Karpas-422 (cell line): ENCODE results near the gene NCMAP. TPM values are rescaled to one million over a fixed set of nuclear protein-coding genes. Genes with fewer than 3 reads are reported as not detected.

ENCODE experiments used
- DNase-seq: peaks from one replicate; pipeline ENCODE4 v3.0.0-alpha.2; 2015
- H2AFZ ChIP-seq: fragments of 200-600 bp; sonication (generic); 2 replicates; pipeline ENCODE4 v1.6.1; 2014; ENCODE audit warnings: antibody characterized with exemption, low read length, mixed read lengths
- H3K27ac ChIP-seq: fragments of 200-600 bp; sonication (generic); 2 replicates; pipeline ENCODE4 v1.5.1; 2014; ENCODE audit warnings: mild to moderate bottlenecking, low read length, moderate library complexity
- H3K27me3 ChIP-seq: fragments of 200-600 bp; sonication (generic); 2 replicates; pipeline ENCODE4 v1.6.1; 2014; ENCODE audit warnings: low read length, mixed read lengths
- H3K36me3 ChIP-seq: fragments of 200-600 bp; sonication (generic); 2 replicates; pipeline ENCODE4 v1.6.1; 2014; ENCODE audit warnings: low read length, mixed read lengths; ENCODE audit not compliant: insufficient read depth
- H3K4me1 ChIP-seq: fragments of 200-600 bp; sonication (generic); 2 replicates; pipeline ENCODE4 v1.6.1; 2014; ENCODE audit warnings: mild to moderate bottlenecking, low read length, mixed read lengths
- H3K4me2 ChIP-seq: fragments of 200-600 bp; sonication (generic); 2 replicates; pipeline ENCODE4 v1.6.1; 2014; ENCODE audit warnings: low read length, low read depth, mild to moderate bottlenecking; ENCODE audit not compliant: poor library complexity, severe bottlenecking
- H3K4me3 ChIP-seq: fragments of 200-600 bp; sonication (generic); 2 replicates; pipeline ENCODE4 v1.5.1; 2014; ENCODE audit warnings: mild to moderate bottlenecking, antibody characterized with exemption, low read length, mixed read lengths
- H3K79me2 ChIP-seq: fragments of 200-600 bp; sonication (generic); 2 replicates; pipeline ENCODE4 v1.6.1; 2014; ENCODE audit warnings: mild to moderate bottlenecking, low read length, mixed read lengths
- H3K9ac ChIP-seq: fragments of 200-600 bp; sonication (generic); 2 replicates; pipeline ENCODE4 v1.6.0; 2014; ENCODE audit warnings: low read length
- H3K9me2 ChIP-seq: fragments of 200-600 bp; sonication (generic), shearing (Covaris generic); replicated peaks from 2 replicates; pipeline ENCODE4 v1.6.0; 2014; ENCODE audit warnings: mild to moderate bottlenecking, low read length, moderate library complexity; ENCODE audit not compliant: insufficient read depth
- H3K9me3 ChIP-seq: fragments of 300-700, 200-600 bp; sonication (generic); 2 replicates; pipeline ENCODE4 v1.6.1; 2014; ENCODE audit warnings: low read length, mixed read lengths
- H4K20me1 ChIP-seq: fragments of 200-600 bp; sonication (generic); 2 replicates; pipeline ENCODE4 v1.6.1; 2014; ENCODE audit warnings: mild to moderate bottlenecking, antibody characterized with exemption, low read length, low read depth; ENCODE audit not compliant: insufficient read depth
- total RNA-seq: library from RNA; depleted of rRNA; stranded (reverse); fragments of >200 nt; shearing (Covaris generic); gene quantifications from 2 replicates; pipeline ENCODE4 v1.2.3, GENCODE V29; 2014; ENCODE audit warnings: low replicate concordance

Gene NCMAP
- total RNA-seq, 1 experiment from 2014 or later: not detected

- no peak overlapping the region for H3K4me3 ChIP-seq
- H3K4me2 ChIP-seq: no peak overlapping the region
- no peak overlapping the region for H2AFZ ChIP-seq
- H3K9me2 ChIP-seq: no peaks in the 10 kb centered on the region
- no peak overlapping the region for H3K27ac ChIP-seq
- H3K9me3 ChIP-seq: no peaks in the 10 kb centered on the region
- H3K36me3 ChIP-seq: no peaks in the 10 kb centered on the region
- 0 out of 2 replicates have a peak, but pooled peaks cover 3% of the 10 kb centered on the region for H3K27me3 ChIP-seq
- no peaks in the 10 kb centered on the region for H3K79me2 ChIP-seq
- no peaks in the 10 kb centered on the region for H3K4me1 ChIP-seq
- no peaks in the 10 kb centered on the region for H4K20me1 ChIP-seq
- no peak overlapping the region for H3K9ac ChIP-seq
- DNase-seq: peak; percentile 87
Observed at GRCh38 chr1:24586970-24587820, 31.3 kb downstream of the NCMAP start.

DNA sequence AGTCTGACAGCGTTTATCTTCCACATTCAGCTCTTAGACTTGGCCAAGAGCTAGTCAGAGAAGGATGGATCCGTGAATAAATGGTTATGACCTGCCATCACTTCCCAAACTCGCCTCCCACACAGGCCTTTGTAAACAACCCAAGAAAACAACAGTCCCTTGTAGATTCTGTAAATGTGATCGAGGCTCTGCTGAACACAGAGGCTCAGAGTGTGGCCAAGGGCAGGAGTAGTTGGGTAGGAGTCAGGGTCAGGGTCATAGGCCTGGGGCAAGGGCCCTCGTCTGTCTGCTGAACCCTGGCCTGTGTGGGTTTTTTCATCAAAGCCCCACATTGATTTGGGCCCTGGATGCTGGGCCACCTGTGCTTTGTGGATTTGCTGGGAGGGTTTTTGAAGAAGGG, 32.7 kb downstream of the NCMAP start:
- Histone ChIP-seq H4K20me1 (no peaks in the 10 kb centered on the region), H3K36me3 (no peaks in the 10 kb centered on the region), H3K27me3 (0 out of 2 replicates have a peak, but pooled peaks cover 3% of the 10 kb centered on the region), H3K9me2 (no peaks in the 10 kb centered on the region), H3K4me3 (no peak overlapping the region), H3K79me2 (no peaks in the 10 kb centered on the region), H2AFZ (no peak overlapping the region), H3K4me2 (no peak overlapping the region), H3K27ac (no peak overlapping the region), H3K9ac (no peak overlapping the region), H3K9me3 (no peaks in the 10 kb centered on the region), H3K4me1 (no peaks in the 10 kb centered on the region)
- DNase-seq: no peak

DNA sequence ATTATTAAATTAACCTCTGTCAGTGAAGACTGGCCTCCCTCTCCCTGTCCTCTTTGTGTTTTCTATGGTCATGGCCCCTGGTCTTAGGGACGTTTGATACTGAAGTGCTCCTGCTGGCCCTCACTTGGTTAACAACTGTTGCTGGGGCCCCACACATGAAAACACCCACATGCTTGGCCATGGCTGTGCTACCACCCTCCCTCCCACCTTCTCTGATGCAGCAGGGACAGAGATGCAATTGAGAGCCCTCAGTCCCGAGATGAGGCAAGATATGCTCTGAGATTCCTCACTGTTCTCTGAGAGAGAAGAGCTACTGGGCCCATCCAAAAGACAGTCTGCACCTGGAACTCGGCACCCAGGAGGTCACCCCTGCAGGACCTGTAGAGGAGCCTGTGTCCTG, 33.3 kb downstream of the NCMAP start:
- Histone ChIP-seq H3K4me3 (no peak overlapping the region), H3K4me1 (no peaks in the 10 kb centered on the region), H3K27me3 (0 out of 2 replicates have a peak, but pooled peaks cover 3% of the 10 kb centered on the region), H3K36me3 (no peaks in the 10 kb centered on the region), H4K20me1 (no peaks in the 10 kb centered on the region), H3K9me2 (no peaks in the 10 kb centered on the region), H3K9me3 (no peaks in the 10 kb centered on the region), H3K27ac (no peak overlapping the region), H3K9ac (no peak overlapping the region), H3K4me2 (no peak overlapping the region), H2AFZ (no peak overlapping the region), H3K79me2 (no peaks in the 10 kb centered on the region)
- no peak for DNase-seq

GRCh38 chr1:24591781-24592180, 35.9 kb downstream of the NCMAP start:
- Histone ChIP-seq H3K9ac (no peak overlapping the region), H3K4me1 (no peaks in the 10 kb centered on the region), H3K27me3 (no peaks in the 10 kb centered on the region), H3K36me3 (no peaks in the 10 kb centered on the region), H3K27ac (no peak overlapping the region), H3K4me3 (no peak overlapping the region), H4K20me1 (no peaks in the 10 kb centered on the region), H3K9me2 (no peaks in the 10 kb centered on the region), H3K79me2 (no peaks in the 10 kb centered on the region), H3K9me3 (no peaks in the 10 kb centered on the region), H2AFZ (no peak overlapping the region), H3K4me2 (no peak overlapping the region)
- no peak for DNase-seq

GRCh38 chr1:24594328-24594598, 38.4 kb downstream of the NCMAP start:
- no peak for DNase-seq
- no peaks in the 10 kb centered on the region for H3K79me2 ChIP-seq
- no peak overlapping the region for H3K4me3 ChIP-seq
- H3K9me3 ChIP-seq: no peaks in the 10 kb centered on the region
- no peak overlapping the region for H3K9ac ChIP-seq
- no peaks in the 10 kb centered on the region for H3K4me1 ChIP-seq
- H3K27ac ChIP-seq: no peak overlapping the region
- no peaks in the 10 kb centered on the region for H4K20me1 ChIP-seq
- H3K4me2 ChIP-seq: no peak overlapping the region
- H3K9me2 ChIP-seq: no peaks in the 10 kb centered on the region
- H3K36me3 ChIP-seq: no peaks in the 10 kb centered on the region
- no peaks in the 10 kb centered on the region for H3K27me3 ChIP-seq
- no peak overlapping the region for H2AFZ ChIP-seq

DNA sequence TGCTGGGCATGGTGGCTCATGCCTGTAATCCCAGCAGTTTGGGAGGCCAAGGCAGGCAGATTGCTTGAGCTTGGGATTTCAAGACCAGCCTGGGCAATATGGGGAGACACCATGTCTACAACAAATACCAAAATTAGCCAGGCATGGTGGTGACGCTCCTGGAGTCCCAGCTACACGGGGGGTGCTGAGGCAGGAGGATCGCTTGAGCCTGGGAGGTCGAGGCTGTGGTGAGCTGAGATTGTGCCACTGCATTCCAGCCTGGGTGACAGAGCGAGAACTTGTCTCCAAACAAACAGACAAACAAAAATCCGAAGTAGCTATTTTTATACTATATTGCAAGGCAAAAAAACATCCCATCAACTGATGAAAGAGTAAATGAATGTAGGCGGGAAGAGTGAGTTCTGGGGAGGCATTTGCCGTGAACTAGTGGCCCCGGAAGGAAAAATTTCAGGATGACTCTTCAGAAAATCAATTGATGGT, 40.6 kb downstream of the NCMAP start:
- Histone ChIP-seq H3K9ac (no peak overlapping the region), H3K9me3 (no peaks in the 10 kb centered on the region), H4K20me1 (no peaks in the 10 kb centered on the region), H3K4me1 (no peaks in the 10 kb centered on the region), H3K27ac (no peak overlapping the region), H3K36me3 (no peaks in the 10 kb centered on the region), H3K4me2 (no peak overlapping the region), H3K79me2 (no peaks in the 10 kb centered on the region), H3K4me3 (no peak overlapping the region), H3K9me2 (no peaks in the 10 kb centered on the region), H2AFZ (no peak overlapping the region), H3K27me3 (no peaks in the 10 kb centered on the region)
- no peak for DNase-seq

- Histone ChIP-seq H3K9me3 (no peaks in the 10 kb centered on the region), H4K20me1 (no peaks in the 10 kb centered on the region), H3K4me2 (no peak overlapping the region), H3K9me2 (no peaks in the 10 kb centered on the region), H2AFZ (no peak overlapping the region), H3K27me3 (no peaks in the 10 kb centered on the region), H3K9ac (no peak overlapping the region), H3K36me3 (no peaks in the 10 kb centered on the region), H3K79me2 (no peaks in the 10 kb centered on the region), H3K4me3 (no peak overlapping the region), H3K4me1 (peaks cover 4% of the 10 kb centered on the region; the same call in 1 of the 2 replicates), H3K27ac (no peak overlapping the region)
- no peak for DNase-seq
Observed at GRCh38 chr1:24599265-24599664, 43.4 kb downstream of the NCMAP start.

DNA sequence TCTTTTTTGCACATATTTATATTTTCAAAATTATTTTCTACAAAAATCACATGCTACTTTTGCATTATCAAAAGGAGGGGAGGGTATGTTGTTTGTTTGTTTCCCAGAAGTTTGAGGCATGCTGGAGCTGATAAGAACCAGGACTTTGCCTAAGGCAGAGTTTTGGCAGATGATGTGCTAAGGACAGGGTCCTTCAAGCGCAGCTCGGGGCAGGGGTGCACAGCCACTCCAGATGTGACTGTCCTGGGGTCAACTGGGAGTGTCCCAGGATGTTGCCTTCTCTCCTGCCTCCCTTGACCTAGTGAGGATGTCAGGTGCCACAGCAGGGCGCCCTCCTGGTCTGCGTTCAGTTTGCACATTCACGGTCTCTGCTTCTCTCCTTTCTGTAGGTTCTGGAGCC, 44.7 kb downstream of the NCMAP start:
- Histone ChIP-seq H3K27ac (no peak overlapping the region), H3K4me2 (no peak overlapping the region), H3K9me3 (no peaks in the 10 kb centered on the region), H3K4me3 (no peak overlapping the region), H3K9ac (no peak overlapping the region), H3K4me1 (peaks cover 4% of the 10 kb centered on the region; the same call in 1 of the 2 replicates), H4K20me1 (no peaks in the 10 kb centered on the region), H3K27me3 (no peaks in the 10 kb centered on the region), H2AFZ (no peak overlapping the region), H3K9me2 (no peaks in the 10 kb centered on the region), H3K79me2 (no peaks in the 10 kb centered on the region), H3K36me3 (no peaks in the 10 kb centered on the region)
- no peak for DNase-seq
